Putamen (tissue), 1 donor: ENCODE results near the gene C1orf35.
"Not testable (repeated sequence)": the region's sequence is repeated elsewhere in the genome, so short reads cannot be mapped to it uniquely, and the experiment has no call there.

Experiments used
- DNase-seq: peaks from one replicate; pipeline ENCODE4 v3.0.0-alpha.2; 2016; ENCODE audit warnings: low spot score

Gene C1orf35

DNA sequence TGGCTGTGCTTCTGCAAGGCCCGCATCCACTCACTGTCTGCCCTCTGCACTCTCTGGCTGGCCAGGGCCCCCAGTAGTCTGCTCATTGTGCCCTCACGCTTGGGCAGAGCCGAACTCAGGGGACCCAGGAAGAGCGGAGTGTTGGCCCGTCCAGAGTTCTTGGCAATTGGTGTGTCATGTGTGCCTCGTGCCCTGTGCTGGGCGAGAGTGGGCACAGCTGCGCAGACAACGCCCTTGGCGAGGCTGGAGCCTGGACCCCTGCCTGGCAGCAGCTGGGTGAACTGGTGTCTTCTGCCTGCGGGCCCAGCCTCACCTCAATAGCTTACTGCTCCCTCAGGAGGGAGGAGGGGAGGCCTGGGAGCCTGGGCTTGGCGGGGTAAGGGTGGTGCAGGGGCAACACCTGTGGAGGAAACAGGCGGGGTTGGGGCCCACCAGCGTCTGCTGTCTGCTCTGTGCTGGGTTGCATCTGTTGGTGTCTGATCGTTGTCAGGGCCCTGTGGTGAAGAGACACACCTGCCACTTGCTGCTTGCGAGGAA is 39.1 kb upstream of the C1orf35 start:
- no peak for DNase-seq

DNA sequence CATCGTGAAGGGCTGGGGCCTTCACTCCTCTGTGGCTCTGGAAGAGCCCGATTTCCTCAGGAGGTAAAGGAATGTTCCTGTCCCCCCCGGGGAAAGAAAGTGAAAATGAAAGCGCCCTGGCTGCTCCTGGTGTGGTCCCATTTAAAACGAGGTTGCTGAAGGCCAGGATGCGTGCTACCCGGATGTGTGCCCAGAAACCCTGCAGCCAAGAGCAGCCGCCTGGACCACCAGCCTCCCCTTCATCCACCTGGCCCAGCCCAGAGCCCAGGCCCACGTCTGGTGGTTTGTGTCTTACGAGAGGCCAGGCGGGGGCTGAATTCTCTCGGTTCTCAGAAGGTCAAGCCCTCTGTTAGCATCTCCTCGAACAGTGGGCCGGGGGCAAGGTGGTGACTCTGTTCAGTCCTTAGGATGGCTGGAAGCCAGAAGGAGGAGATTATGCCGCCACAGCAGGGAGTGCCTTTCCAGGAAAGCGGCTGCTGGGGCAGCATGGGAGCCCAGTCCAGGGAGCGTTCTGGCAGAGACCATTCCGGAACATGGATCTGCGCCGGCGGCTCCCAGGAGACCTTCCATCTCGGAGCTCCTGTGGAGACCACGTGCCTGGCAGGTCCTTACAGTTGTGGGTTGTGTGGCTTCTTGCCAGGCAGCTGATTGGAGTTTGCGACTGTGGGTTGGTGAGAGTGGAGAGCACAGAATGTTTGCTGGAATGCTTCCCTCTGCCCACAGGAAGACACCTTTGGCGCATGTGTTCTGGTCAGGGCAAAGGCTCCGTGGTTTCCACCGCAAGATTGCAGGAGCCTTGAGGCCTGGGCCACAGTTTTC is 38.3 kb upstream of the C1orf35 start:
- DNase-seq, result no peak

DNA sequence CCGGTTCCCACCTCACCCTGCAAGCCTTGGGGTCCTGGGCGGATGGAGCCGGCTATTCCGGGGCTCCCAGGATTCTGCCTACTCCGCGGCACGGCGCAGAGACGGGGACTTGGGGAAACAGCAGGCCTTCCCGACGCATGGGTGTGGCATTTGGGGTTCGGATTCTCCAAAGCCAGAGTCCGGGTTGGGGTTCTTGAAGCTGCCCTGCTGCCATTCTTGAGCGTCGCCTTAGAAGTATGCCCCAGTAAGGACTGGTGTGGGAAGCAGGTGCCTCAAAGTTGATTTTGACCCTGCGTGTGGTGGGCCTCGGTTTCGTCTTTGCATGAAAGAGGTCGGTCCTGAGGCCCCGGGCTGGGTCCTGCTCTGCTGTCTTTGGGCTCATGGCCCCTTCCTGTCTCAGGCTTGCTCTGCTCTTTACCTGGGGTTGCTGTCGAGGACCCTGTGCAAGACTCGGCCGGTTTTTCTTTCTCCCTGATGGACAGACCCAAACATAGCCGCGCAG is 37.6 kb upstream of the C1orf35 start:
- peak; percentile 28 for DNase-seq

DNA sequence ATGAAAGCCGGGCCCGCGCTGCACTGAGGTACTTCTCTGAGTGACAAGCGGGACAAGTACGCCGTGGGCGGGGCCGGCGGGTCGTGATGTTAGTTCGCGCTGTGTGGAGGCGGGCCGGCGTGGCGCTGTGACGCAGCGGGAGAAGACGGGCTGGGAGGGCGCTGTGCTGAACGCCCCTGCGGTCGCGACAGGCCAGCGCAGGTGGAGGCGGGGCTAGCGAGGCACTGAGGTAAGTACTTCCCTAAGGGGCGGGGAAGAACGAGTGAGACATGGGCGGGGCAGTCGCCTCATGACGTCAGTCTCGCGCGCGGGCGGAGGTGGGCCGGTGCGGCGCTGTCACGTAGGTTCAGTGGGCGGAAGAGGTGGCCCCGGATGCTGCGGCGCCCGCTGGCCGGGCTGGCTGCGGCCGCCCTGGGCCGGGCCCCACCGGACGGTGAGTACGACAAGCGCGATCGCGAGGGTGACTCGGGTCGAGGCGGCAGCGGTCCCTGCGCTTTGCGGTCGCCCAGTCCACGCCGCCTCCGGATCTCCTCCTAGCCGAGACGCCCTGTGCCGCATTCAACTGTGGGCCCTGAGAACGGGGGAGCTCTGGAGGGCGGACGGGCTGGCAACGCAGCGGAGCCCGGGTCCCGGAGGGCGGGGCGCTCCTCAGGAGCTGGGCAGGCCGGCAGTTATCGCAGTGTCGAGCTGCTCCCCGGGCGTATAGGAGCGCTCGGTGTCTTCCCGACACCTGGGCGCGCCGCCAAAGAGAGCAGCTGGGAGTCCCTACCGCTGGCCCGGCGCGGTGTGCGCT is 37.0 kb upstream of the C1orf35 start, which contains the start of gene GUK1:
Gene GUK1 (plus strand): TSS at position 349 of the 793 bp plus-strand sequence. CDS start 24 bp downstream, at position 373.
- DNase-seq, result peak; percentile 98

DNA sequence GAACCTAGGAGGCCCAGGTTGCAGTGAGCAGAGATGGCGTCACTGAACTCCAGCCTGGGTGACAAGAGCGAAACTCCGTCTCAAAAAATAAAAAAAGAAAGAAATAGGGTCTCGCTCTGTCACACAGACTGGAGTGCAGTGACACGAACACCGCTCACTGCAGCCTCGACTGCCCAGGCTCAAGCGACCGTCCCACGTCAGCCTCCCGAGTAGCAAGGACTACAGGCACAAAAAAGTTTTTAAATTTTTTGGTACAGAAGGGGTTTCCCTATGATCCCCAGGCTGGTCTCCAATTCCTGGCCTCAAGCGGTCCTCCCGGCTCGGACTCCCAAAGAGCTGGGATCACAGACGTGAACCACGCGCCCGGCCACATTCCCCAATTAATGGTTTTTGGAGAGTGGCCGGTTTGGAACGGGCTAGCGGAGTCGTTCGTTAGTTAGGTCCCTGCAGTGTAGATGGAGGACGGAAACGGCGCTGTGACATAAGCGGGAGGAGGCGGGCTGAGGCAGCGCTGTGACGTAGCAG is 36.3 kb upstream of the C1orf35 start:
- no peak for DNase-seq

DNA sequence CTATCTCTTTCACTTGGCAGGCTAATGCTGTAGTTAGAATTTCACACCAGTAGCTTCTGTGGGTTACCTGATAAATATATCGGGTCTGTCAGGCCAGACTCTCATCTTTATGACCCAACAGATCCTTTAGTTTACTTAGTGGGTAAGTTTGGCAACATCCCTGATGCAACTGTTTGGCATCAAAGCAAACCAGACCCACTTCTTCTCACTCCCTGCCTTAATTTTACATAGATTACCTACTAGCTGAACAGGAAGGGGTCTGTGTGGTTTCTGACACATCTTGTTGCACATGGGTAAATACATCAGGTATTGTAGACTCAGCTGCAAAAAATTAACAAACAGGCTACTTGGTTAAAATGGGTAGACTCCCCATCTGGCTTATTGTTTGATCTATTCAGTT is 33.8 kb upstream of the C1orf35 start:
- no peak for DNase-seq

DNA sequence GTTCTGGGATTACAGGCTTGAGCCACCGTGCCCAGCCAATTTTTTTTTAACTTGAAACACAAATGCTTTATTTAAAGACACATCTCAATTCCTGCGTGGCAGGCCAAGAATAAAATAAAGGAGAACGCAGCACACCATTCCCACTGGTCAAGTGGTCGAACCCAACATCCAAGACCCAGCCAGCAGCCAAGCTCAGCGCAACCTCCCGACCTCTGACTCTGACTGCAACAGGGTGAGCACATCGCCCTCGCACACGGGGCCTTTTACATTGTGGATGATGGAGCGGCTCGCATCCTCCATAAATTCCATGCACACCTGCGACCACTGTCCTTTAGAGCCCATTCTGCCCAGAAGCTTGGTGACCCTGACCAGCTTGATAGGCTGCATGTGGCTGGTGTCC is 31.5 kb upstream of the C1orf35 start:
- no peak for DNase-seq

DNA sequence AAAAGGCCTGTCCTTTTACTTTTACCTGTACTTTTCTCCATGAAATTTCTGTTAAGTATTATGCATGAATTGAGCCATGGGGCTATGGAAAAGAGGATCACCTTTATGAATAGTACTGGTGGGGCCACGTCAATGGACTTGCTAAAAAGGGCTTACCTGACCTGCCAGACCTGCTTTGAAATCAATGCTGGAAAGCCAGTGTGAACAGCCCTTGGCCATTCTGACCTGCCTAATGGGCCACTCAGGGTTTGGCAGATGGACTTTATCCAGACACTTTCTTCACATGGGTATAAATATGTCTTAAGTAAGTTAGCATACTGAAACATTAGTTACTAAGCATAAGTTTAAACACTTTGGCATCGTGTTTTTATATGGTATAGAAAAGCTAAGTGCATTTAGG is 28.6 kb upstream of the C1orf35 start:
- DNase-seq, result no peak

DNA sequence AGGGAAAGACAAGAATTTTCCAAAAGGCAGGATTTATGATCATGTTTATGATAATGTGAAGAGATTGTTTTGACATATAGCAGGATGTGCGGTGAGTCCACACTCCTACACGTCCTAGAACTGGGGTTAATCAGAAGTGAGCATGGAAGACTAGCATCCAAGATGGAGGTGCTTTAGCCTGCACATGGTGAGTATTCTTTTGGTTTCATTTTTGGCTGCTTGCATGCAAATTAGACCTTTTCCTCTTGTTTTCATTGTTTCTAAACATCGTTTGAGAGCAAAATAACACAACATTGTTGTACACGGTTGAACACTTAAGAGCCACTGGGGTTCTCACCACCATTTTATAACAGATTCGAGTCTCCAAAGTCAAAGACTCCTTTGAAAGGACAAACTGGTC is 22.1 kb upstream of the C1orf35 start:
- no peak for DNase-seq

DNA sequence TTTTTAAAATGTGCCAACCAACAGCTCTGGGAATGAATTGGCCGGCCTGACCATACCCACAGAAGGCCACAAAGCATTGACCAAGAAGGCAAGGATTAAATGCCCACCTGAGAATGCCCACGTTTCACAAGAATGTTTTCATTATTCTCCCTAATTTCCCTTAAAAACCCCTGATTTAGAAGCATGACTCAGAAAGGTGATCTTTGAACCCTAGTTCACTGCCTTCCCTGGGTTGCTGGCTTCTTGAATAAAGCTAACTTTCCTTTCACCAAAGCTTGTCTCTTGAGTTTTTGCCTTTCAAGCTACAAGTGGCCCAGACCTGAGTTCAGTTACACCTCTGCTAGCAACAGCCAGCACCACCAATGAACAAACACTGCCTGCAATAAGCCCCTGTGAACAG is 20.4 kb upstream of the C1orf35 start:
- no peak for DNase-seq

DNA sequence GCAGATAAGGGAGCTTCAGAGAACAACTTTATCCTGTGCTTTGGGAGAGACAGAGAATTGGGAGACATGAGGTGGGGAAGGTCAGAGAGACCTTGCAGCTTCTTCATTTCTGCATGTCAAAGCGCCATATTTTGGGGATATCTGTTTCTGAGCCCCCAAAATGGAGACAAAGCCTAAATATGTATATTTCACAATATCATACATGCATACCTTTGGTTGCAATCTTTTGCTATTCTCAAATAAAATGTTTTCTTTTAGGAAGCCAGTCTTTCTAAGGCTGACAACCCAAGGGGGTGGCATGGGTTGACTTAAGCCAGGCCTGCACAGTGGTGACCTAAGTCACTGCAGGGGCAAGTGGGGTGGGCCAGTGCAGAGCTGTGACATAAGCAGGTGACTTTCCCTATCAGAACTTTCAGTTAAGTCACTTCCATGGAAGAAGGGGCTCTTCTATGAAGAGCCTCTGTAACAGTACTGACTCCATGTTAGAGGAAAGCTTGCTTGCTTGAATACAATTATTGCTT is 19.9 kb upstream of the C1orf35 start:
- no peak for DNase-seq

DNA sequence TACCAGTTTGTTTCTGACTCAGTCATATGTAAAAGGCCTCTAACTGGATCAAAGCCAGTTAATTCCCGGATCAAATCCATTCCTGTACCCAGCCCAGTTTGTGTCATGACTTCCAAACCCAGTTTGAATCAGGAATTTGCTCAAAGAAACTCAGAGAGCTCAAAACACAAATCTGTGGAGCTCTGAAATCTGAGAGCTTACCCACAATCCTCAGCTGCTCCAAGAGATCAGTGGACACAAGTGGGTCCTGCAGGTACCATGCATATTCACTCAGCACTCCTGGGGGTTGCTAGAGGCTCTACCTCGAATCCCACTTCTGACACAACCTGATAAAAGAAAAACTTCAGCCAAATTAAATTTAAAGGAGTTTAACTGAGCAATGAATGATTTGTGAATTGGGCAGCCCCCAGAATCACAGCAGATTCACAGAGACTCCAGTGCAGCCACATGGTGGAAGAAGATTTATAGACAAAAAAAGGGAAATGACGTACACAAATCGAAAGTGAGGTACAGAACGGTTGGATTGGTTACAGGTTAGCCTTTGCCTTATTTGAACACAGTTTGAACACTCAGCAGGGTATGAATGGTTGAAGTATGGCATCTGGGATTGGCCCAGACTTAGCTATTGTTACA is 17.8 kb upstream of the C1orf35 start:
- DNase-seq, result no peak

DNA sequence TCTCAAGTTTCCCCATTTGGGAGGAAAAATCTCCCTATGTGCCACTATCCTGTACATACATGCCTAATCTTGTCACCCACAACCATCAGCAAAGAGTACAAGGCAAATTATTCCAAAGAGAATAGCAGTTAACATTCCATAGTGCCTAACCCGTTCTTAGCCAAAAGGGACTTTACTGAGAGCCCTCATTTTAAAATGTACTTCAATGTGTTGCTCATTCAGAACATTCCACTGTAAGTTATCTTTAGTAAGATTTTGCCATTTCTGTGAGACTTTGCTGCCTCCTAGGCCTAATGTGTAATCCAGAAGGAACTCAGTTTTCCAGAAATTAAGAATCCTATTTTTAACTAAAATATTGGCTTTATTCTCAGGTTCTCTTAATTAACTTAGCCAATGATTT is 17.2 kb upstream of the C1orf35 start:
- DNase-seq, result no peak

DNA sequence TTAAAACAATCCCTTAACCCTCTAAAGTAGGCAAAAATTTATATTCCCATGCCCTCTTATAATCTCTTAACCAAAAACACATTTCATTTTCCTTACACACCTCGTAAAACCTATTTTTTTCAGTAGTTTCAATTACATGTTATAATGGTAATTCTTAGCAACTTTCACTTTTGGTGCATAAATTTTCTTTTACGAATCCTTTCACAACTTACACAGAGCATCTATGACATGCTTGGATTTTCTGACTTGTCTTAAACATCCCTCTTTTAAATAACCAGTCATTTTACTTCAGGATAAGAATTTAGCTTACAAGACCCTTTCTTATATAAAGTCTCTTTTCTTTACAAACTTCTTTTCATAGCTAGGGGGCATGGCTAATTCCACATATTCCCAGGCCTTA is 14.9 kb upstream of the C1orf35 start:
- no peak for DNase-seq

DNA sequence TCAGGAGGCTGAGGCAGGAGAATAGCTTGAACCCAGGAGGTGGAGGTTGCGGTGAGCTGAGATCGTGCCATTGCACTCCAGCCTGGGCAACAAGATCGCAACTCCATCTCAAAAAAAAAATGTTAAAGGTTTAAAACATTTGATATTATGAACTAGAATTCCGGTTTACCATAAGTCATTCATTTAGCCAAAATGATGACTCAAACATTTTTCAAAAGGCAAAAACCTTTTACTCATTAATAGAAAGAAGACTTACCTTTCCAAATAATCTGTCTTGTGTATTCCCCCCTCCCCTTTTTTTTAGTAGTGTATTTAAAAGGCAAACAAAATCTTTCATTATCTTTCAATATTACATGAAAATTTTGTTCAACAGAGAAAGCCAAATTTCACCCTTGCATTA is 14.2 kb upstream of the C1orf35 start:
- DNase-seq, result no peak

DNA sequence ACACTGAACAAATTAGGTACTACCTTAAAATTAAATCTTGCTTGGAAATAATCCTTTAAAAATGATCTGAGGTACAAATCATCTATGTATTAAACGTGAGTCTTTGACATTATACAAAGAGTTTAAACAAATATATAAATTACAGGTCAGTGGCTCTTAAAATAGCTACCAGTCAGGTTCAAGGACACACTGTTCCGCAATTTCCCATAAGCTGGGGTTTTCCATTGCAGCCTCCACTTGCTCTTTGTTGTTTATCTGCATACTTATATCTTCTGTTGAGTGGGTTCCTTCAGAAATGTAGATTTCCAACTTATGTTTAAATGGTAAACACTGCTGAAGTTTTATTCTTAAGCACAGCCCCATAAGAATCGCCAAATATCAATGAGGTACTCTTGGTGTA is 11.7 kb upstream of the C1orf35 start:
- no peak for DNase-seq

DNA sequence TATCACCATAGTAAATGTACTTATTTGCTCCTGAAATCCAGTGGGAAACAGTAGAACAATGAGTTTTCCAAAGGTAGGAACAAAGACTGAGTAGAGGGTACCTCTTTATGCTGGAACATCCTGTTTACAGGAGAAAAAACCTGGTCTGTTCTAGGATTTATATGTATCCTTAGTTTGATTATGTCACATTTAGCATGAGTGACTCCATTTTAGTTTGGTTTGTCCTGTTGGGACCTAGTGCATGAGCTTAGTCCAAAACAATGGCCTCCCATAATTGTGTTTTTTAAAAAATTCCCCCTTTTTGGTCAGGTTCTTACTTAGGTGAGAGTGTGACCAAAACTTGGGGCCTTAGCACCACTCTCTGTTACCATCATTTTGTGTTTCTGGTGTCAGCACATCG is 9.5 kb upstream of the C1orf35 start:
- no peak for DNase-seq

DNA sequence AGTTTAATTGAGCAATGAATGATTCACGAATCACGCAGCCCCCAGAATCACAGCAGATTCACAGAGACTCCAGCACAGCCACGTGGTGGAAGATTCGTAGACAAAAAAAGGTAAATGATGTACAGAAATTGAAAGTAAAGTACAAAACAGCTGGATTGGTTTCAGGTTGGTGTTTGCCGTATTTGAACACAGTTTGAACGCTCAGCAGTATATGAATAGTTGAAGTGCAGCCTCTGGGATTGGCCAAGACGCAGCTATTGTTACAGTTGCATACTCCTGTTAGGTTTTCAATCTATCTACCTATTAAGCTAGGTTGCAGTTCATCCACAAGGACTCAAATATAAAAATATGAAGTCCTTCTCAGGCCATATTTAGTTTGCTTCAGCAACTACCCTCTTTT is 9.0 kb upstream of the C1orf35 start:
- DNase-seq, result no peak

DNA sequence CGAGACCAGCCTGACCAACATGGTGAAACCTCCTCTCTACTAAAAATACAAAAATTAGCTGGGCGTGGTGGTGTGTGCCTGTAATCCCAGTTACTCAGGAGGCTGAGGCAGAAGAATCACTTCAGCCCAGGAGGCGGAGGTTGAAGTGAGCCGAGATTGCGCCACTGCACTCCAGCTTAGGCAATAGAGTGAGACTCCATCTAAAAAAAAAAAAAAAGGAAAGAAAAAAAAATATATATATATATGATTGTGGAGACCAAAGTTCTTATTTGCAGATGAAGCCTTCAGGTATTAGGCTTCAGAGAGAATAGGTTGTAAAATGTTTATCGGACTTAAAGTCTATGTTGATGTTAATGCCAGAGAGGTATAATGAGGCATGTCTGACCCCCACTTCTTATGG is 8.2 kb upstream of the C1orf35 start:
- DNase-seq, result not testable (repeated sequence)

DNA sequence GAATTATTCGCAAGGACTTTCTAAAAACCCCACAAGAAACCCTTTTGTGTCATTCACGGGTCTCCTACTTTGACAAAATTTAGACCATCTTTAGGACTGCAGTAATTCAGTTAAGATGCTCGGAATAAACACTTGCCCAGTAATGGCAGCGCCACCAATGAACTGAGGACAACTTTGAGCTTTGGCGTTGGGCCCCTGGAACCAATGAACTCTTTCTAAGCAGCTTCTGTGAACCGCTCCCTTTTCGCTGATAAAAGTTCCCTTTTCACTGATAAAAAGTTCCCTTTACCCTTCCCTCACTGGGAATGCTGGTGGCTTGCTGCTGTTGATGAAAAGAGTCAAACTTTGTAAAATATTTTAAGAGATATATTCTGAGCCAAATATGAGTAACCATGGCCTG is 7.4 kb upstream of the C1orf35 start:
- DNase-seq, result no peak

DNA sequence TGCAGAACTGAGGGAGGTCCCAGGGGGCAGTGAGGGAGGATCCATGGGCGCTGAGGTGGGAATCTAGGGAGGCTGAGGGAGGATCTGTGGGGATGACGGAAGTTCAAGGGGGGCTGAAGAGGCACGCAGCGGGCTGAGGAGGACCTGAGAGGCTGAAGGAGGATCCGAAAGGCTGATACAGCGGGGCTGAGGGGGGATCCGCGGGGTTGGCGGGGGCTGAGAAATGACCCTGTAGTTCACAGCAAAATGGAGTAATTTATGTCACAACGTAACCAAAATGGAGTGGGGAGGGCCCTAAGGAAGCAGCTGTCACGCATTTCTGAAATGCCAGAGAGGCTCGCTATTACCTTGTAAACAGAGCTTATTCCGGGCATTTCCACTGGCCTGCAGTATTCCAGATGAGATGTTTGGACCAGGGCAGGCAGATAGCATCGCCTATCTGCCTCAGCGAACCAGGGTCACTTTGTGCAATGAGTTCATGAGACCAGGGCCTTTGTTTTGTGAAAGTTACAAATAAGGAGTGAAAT is 6.9 kb upstream of the C1orf35 start:
- no peak for DNase-seq
